HEK293 (cell line): Measurements from ENCODE around the gene TSPAN3.

Experiments
- CTCF ChIA-PET: fragments of 350-600 bp; formaldehyde crosslinking; extraction: SDS; loops from one replicate; lab custom pipeline; 2021; ENCODE audit warnings: antibody characterized with exemption; lab: Yijun Ruan, JAX
- POLR2A ChIA-PET: fragments of 300-600 bp; formaldehyde crosslinking; extraction: SDS; loops from one replicate; lab custom pipeline; 2020; ENCODE audit warnings: antibody characterized with exemption, inconsistent platforms; lab: Yijun Ruan, JAX
- H3K27ac ChIP-seq: fragments of 200-500 bp; sonication (Bioruptor generic); 2 replicates; pipeline ENCODE4 v1.5.1; 2014; ENCODE audit warnings: low read depth, low read length, control low read depth, inconsistent platforms; ENCODE audit errors: extremely low read depth
- H3K36me3 ChIP-seq, 2 experiments: fragments of 200-500 bp in 1 of 2; sonication (Bioruptor generic) in 1 of 2; 1 replicate in 1 of 2; 2 replicates in 1 of 2; pipeline ENCODE4 v1.5.1; 2014 to 2017; ENCODE audit warnings: inconsistent platforms in 2 of 2, low read length in 2 of 2; ENCODE audit not compliant: control insufficient read depth in 2 of 2, insufficient read depth in 1 of 2
- H3K4me1 ChIP-seq: fragments of 200-500 bp; sonication (Bioruptor generic); 2 replicates; pipeline ENCODE4 v1.5.1; 2014; ENCODE audit warnings: mild to moderate bottlenecking, low read length, inconsistent platforms; ENCODE audit not compliant: control insufficient read depth, insufficient read depth
- H3K4me3 ChIP-seq: 2 replicates; pipeline ENCODE4 v1.5.1; 2011; ENCODE audit warnings: low read depth, mild to moderate bottlenecking, control low read depth, low read length, moderate library complexity
- H3K9me3 ChIP-seq: fragments of 200-500 bp; sonication (Bioruptor generic); 2 replicates; pipeline ENCODE4 v1.5.1; 2014; ENCODE audit warnings: low read depth, low read length, inconsistent platforms; ENCODE audit not compliant: control insufficient read depth, insufficient read depth
- BCL6B ChIP-seq: fragments of 450-650 bp; formaldehyde crosslinking; IDR thresholded peaks from 2 replicates; pipeline ENCODE4 v1.5.1; 2017; ENCODE audit warnings: missing biosample characterization, missing genetic modification characterization
- CTCF ChIP-seq: fragments of 450-650 bp; formaldehyde crosslinking; IDR thresholded peaks from 2 replicates; pipeline ENCODE4 v1.5.1; 2016; ENCODE audit warnings: missing biosample characterization, missing genetic modification characterization
- EGR2 ChIP-seq: fragments of 450-650 bp; formaldehyde crosslinking; IDR thresholded peaks from 2 replicates; pipeline ENCODE4 v1.5.1; 2016; ENCODE audit warnings: low read depth, missing biosample characterization, missing genetic modification characterization
- GLIS1 ChIP-seq: fragments of 450-650 bp; formaldehyde crosslinking; IDR thresholded peaks from 2 replicates; pipeline ENCODE4 v1.5.1; 2016; ENCODE audit warnings: missing biosample characterization, missing genetic modification characterization
- HIC1 ChIP-seq: fragments of 450-650 bp; formaldehyde crosslinking; IDR thresholded peaks from 2 replicates; pipeline ENCODE4 v1.5.1; 2016; ENCODE audit warnings: missing biosample characterization, missing genetic modification characterization
- KLF16 ChIP-seq: fragments of 450-650 bp; formaldehyde crosslinking; IDR thresholded peaks from 2 replicates; pipeline ENCODE4 v1.5.1; 2017; ENCODE audit warnings: missing biosample characterization, missing genetic modification characterization
- MYNN ChIP-seq: fragments of 450-650 bp; formaldehyde crosslinking; IDR thresholded peaks from 2 replicates; pipeline ENCODE4 v1.5.1; 2016; ENCODE audit warnings: missing biosample characterization, missing genetic modification characterization, borderline replicate concordance
- MZF1 ChIP-seq: fragments of 450-650 bp; formaldehyde crosslinking; IDR thresholded peaks from 2 replicates; pipeline ENCODE4 v1.5.1; 2017; ENCODE audit warnings: missing biosample characterization, missing genetic modification characterization, borderline replicate concordance
- REPIN1 ChIP-seq: fragments of 450-650 bp; formaldehyde crosslinking; IDR thresholded peaks from 2 replicates; pipeline ENCODE4 v1.5.1; 2017; ENCODE audit warnings: missing biosample characterization, missing genetic modification characterization, low read depth
- ZNF121 ChIP-seq: fragments of 450-650 bp; formaldehyde crosslinking; IDR thresholded peaks from 2 replicates; pipeline ENCODE4 v1.5.1; 2016; ENCODE audit warnings: missing biosample characterization, missing genetic modification characterization
- ZNF140 ChIP-seq: fragments of 450-650 bp; formaldehyde crosslinking; IDR thresholded peaks from 2 replicates; pipeline ENCODE4 v1.5.1; 2016; ENCODE audit warnings: missing biosample characterization, missing genetic modification characterization
- ZNF175 ChIP-seq: fragments of 450-650 bp; formaldehyde crosslinking; IDR thresholded peaks from 2 replicates; pipeline ENCODE4 v1.5.1; 2016; ENCODE audit warnings: missing biosample characterization, missing genetic modification characterization
- ZNF248 ChIP-seq: fragments of 450-650 bp; formaldehyde crosslinking; IDR thresholded peaks from 2 replicates; pipeline ENCODE4 v1.5.1; 2017; ENCODE audit warnings: missing biosample characterization, missing genetic modification characterization
- ZNF416 ChIP-seq: fragments of 450-650 bp; formaldehyde crosslinking; IDR thresholded peaks from 2 replicates; pipeline ENCODE4 v1.5.1; 2016; ENCODE audit warnings: missing biosample characterization, missing genetic modification characterization
- ZNF660 ChIP-seq: fragments of 450-650 bp; IDR thresholded peaks from 2 replicates; pipeline ENCODE4 v1.5.1; 2018; ENCODE audit warnings: missing biosample characterization, mild to moderate bottlenecking, missing genetic modification characterization
- ZNF692 ChIP-seq: fragments of 450-650 bp; formaldehyde crosslinking; IDR thresholded peaks from 2 replicates; pipeline ENCODE4 v1.5.1; 2016; ENCODE audit warnings: missing biosample characterization, missing genetic modification characterization
- ZNF776 ChIP-seq: fragments of 450-650 bp; formaldehyde crosslinking; IDR thresholded peaks from 2 replicates; pipeline ENCODE4 v1.5.0; 2017; ENCODE audit warnings: missing biosample characterization, missing genetic modification characterization, borderline replicate concordance
- ZNF777 ChIP-seq: fragments of 450-650 bp; formaldehyde crosslinking; IDR thresholded peaks from 2 replicates; pipeline ENCODE4 v1.5.1; 2017; ENCODE audit warnings: missing biosample characterization, missing genetic modification characterization, borderline replicate concordance
- ZNF791 ChIP-seq: fragments of 450-650 bp; formaldehyde crosslinking; IDR thresholded peaks from 2 replicates; pipeline ENCODE4 v1.5.1; 2016; ENCODE audit warnings: missing biosample characterization, missing genetic modification characterization

Gene TSPAN3

GRCh38 chr15:77024273-77025082 is 46.4 kb downstream of the TSPAN3 start (continued):
- TF ChIP-seq ZNF660 (tag by site-specific recombination) (no peak), EGR2 (tag by site-specific recombination) (no peak; the same call in 1 of the 2 replicates), GLIS1 (no peak)

- H3K9me3 ChIP-seq, result no peaks in the 10 kb centered on the region
These were observed 47.2 kb downstream of the TSPAN3 start for GRCh38 chr15:77023576-77024272.

More at GRCh38 chr15:77023576-77024272, 47.2 kb downstream of the TSPAN3 start:
- H3K36me3 ChIP-seq, result no peaks in the 10 kb centered on the region
- CTCF ChIA-PET, result interaction anchor here (0.6 to 4.3 kb wide), 24 partner anchors 10 to 979 kb away, joined by 3 to 32 read pairs (median 3); partner anchors contain the start of gene SCAPER
- TF ChIP-seq ZNF121 (tag by site-specific recombination) (no peak), ZNF248 (no peak), REPIN1 (tag by site-specific recombination) (no peak), MYNN (tag by site-specific recombination) (no peak), ZNF777 (tag by site-specific recombination) (no peak), MZF1 (tag by site-specific recombination) (no peak), ZNF416 (tag by site-specific recombination) (no peak), KLF16 (tag by site-specific recombination) (no peak), ZNF140 (no peak), ZNF776 (tag by site-specific recombination) (no peak), HIC1 (tag by site-specific recombination) (no peak), CTCF (tag by site-specific recombination) (no peak), BCL6B (tag by site-specific recombination) (no peak), ZNF175 (tag by site-specific recombination) (no peak), ZNF660 (tag by site-specific recombination) (no peak), ZNF791 (tag by site-specific recombination) (no peak), ZNF692 (tag by site-specific recombination) (no peak)
- no peak overlapping the region for H3K4me3 ChIP-seq
- no peak overlapping the region for H3K27ac ChIP-seq
- H3K4me1 ChIP-seq, result no peaks in the 10 kb centered on the region
- POLR2A ChIA-PET, result interaction anchor here (0.6 to 1.2 kb wide), 3 partner anchors 10 to 161 kb away, joined by 3 read pairs; no protein-coding TSS in a partner anchor
